ENCODE measurements around the gene ADCYAP1R1. TPM values are rescaled to one million over a fixed set of nuclear protein-coding genes. Genes with fewer than 3 reads are reported as not detected.

Gene ADCYAP1R1
- total RNA-seq, 4 donors from 2014 or later = 0.27 to 1.4 (median 0.59) TPM

- no peaks in the 10 kb centered on the region for H3K27me3 ChIP-seq
- no peak for TF ChIP-seq CTCF (IDR thresholded peaks at IDR 0.05)
- no peak for TF ChIP-seq POLR2A (IDR thresholded peaks at IDR 0.05)
- H3K36me3 ChIP-seq = no peaks in the 10 kb centered on the region
- H3K4me1 ChIP-seq = no peaks in the 10 kb centered on the region
- H3K9me3 ChIP-seq = no peaks in the 10 kb centered on the region
- DNase-seq = peak in 2 of 3 donors; percentile 26 to 34
- no peak overlapping the region for H3K27ac ChIP-seq
- H3K4me3 ChIP-seq = no peak overlapping the region
Observed at GRCh38 chr7:31102151-31102972, 50.3 kb downstream of the ADCYAP1R1 start.

- Histone ChIP-seq H3K9me3 (no peaks in the 10 kb centered on the region), H3K4me1 (no peaks in the 10 kb centered on the region), H3K36me3 (no peaks in the 10 kb centered on the region), H3K27ac (no peak overlapping the region), H3K4me3 (no peak overlapping the region), H3K27me3 (no peaks in the 10 kb centered on the region)
- peak in 2 of 3 donors; percentile 35 to 39 for DNase-seq
- TF ChIP-seq CTCF (IDR thresholded peaks at IDR 0.05) (no peak), POLR2A (IDR thresholded peaks at IDR 0.05) (no peak)
Observed at GRCh38 chr7:31102973-31103850, 51.1 kb downstream of the ADCYAP1R1 start.

GRCh38 chr7:31104361-31105255 is 52.5 kb downstream of the ADCYAP1R1 start:
- TF ChIP-seq CTCF (IDR thresholded peaks at IDR 0.05) = no peak
- TF ChIP-seq POLR2A (IDR thresholded peaks at IDR 0.05) = no peak

GRCh38 chr7:31105256-31105950 is 53.3 kb downstream of the ADCYAP1R1 start:
- no peak overlapping the region for H3K27ac ChIP-seq
- H3K36me3 ChIP-seq = no peaks in the 10 kb centered on the region
- TF ChIP-seq CTCF (IDR thresholded peaks at IDR 0.05) (no peak), POLR2A (IDR thresholded peaks at IDR 0.05) (no peak)
- no peaks in the 10 kb centered on the region for H3K4me1 ChIP-seq
- H3K4me3 ChIP-seq = no peak overlapping the region
- H3K9me3 ChIP-seq = no peaks in the 10 kb centered on the region
- DNase-seq = peak in 2 of 3 donors; percentile 6 to 17
- no peaks in the 10 kb centered on the region for H3K27me3 ChIP-seq

More at GRCh38 chr7:31104361-31105255, 52.5 kb downstream of the ADCYAP1R1 start:
- no peaks in the 10 kb centered on the region for H3K36me3 ChIP-seq
- no peaks in the 10 kb centered on the region for H3K27me3 ChIP-seq
- no peak overlapping the region for H3K27ac ChIP-seq
- DNase-seq = peak in 2 of 3 donors; percentile 41 to 43
- no peaks in the 10 kb centered on the region for H3K9me3 ChIP-seq
- H3K4me1 ChIP-seq = no peaks in the 10 kb centered on the region
- no peak overlapping the region for H3K4me3 ChIP-seq

Data from Peyer's patch (tissue), 4 donors.